HG03108 (cell line): ENCODE data around the gene HMX3.

ENCODE experiments used
- ATAC-seq: cut with Tn5 transposase; IDR thresholded peaks from one replicate; pipeline ENCODE4 v1.9.1; 2021; ENCODE audit warnings: moderate library complexity; ENCODE audit not compliant: unreplicated experiment

The HMX3 gene

GRCh38 chr10:123134343-123134914, 1.3 kb upstream of the HMX3 start:
- ATAC-seq, result no peak

- no peak for ATAC-seq
Measured at GRCh38 chr10:123134915-123135414, 805 bp upstream of the HMX3 start.

GRCh38 chr10:123136221-123136805, 543 bp downstream of the HMX3 start:
- ATAC-seq, result no peak

- ATAC-seq, result no peak
Measured at GRCh38 chr10:123136806-123137642, 1.3 kb downstream of the HMX3 start.

GRCh38 chr10:123139165-123139520, 3.4 kb downstream of the HMX3 start:
- ATAC-seq, result no peak

- no peak for ATAC-seq
Measured at GRCh38 chr10:123139521-123140163, 3.9 kb downstream of the HMX3 start.

GRCh38 chr10:123140164-123140982, 4.6 kb downstream of the HMX3 start:
- ATAC-seq, result no peak

GRCh38 chr10:123140983-123141390, 5.2 kb downstream of the HMX3 start:
- ATAC-seq, result no peak

- no peak for ATAC-seq
Measured at GRCh38 chr10:123141791-123142700, 6.3 kb downstream of the HMX3 start.

- ATAC-seq, result no peak
Measured at GRCh38 chr10:123142701-123143161, 7.0 kb downstream of the HMX3 start.

GRCh38 chr10:123143162-123143824, 7.5 kb downstream of the HMX3 start:
- no peak for ATAC-seq

- no peak for ATAC-seq
Measured at GRCh38 chr10:123143825-123144168, 8.0 kb downstream of the HMX3 start.

GRCh38 chr10:123144697-123145541, 9.1 kb downstream of the HMX3 start:
- ATAC-seq, result no peak

GRCh38 chr10:123145542-123146012, 9.8 kb downstream of the HMX3 start:
- ATAC-seq, result no peak

- ATAC-seq, result no peak
Measured at GRCh38 chr10:123146013-123146893, 10.5 kb downstream of the HMX3 start.

GRCh38 chr10:123146894-123147634, 11.3 kb downstream of the HMX3 start:
- ATAC-seq, result no peak
